SK-N-SH (cell line): ENCODE results near the gene DISP2. TPM values are rescaled to one million over a fixed set of nuclear protein-coding genes. Genes with fewer than 3 reads are reported as not detected.

ENCODE experiments used
- CTCF ChIA-PET: fragments of 300-600, 350-600 bp; formaldehyde crosslinking; extraction: SDS; loops from one replicate; lab custom pipeline; 2021; lab: Yijun Ruan, JAX
- POLR2A ChIA-PET: fragments of 350-600 bp; sonication (Branson Sonifier 250); formaldehyde crosslinking; extraction: SDS; loops from one replicate; lab custom pipeline; 2020; ENCODE audit warnings: antibody characterized with exemption, inconsistent platforms; lab: Yijun Ruan, JAX
- DNase-seq: peaks from one replicate; pipeline ENCODE4 v3.0.0; 2012
- H2AFZ ChIP-seq: fragments of 200-600 bp; sonication (generic); 2 replicates; pipeline ENCODE4 v1.8.1; 2016; ENCODE audit warnings: antibody characterized with exemption, mild to moderate bottlenecking, low read depth
- H3F3A ChIP-seq: fragments of 200-600 bp; sonication (generic); replicated peaks from 2 replicates; pipeline ENCODE3; 2016; ENCODE audit warnings: antibody characterized with exemption, mild to moderate bottlenecking; ENCODE audit not compliant: insufficient read depth
- H3K27ac ChIP-seq, 2 experiments: fragments of 200-500 bp in 1 of 2; fragments of 200-600 bp in 1 of 2; sonication (Bioruptor generic) in 1 of 2; sonication (generic), shearing (Covaris generic) in 1 of 2; 2 replicates each; pipeline versions ENCODE4 v1.5.1 to v1.6.1; 2014 to 2016; ENCODE audit warnings: low read depth in 2 of 2, inconsistent platforms in 1 of 2, low read length in 1 of 2, mild to moderate bottlenecking in 1 of 2, mixed read lengths in 1 of 2
- H3K27me3 ChIP-seq: fragments of 200-600 bp; sonication (generic), shearing (Covaris generic); 2 replicates; pipeline ENCODE4 v1.6.1; 2016; ENCODE audit warnings: mixed run types; ENCODE audit not compliant: insufficient read depth
- H3K36me3 ChIP-seq, 2 experiments: fragments of 200-500 bp in 1 of 2; fragments of 200-600 bp in 1 of 2; sonication (Bioruptor generic) in 1 of 2; sonication (generic) in 1 of 2; replicated peaks in 1 of 2; 2 replicates each; pipeline versions ENCODE3 to v1.5.1; 2014 to 2016; ENCODE audit warnings: low read length in 1 of 2, mild to moderate bottlenecking in 1 of 2; ENCODE audit not compliant: insufficient read depth in 2 of 2, control insufficient read depth in 1 of 2
- H3K4me1 ChIP-seq, 2 experiments: fragments of 200-500 bp in 1 of 2; fragments of 200-600 bp in 1 of 2; sonication (Bioruptor generic) in 1 of 2; sonication (generic), shearing (Covaris generic) in 1 of 2; 2 replicates each; pipeline versions ENCODE4 v1.5.1 to v1.6.1; 2014 to 2016; ENCODE audit warnings: low read depth in 1 of 2, low read length in 1 of 2, mixed run types in 1 of 2; ENCODE audit not compliant: insufficient read depth in 2 of 2, control insufficient read depth in 1 of 2
- H3K4me2 ChIP-seq: fragments of 200-600 bp; sonication (generic), shearing (Covaris generic); 2 replicates; pipeline ENCODE4 v1.6.1; 2017; ENCODE audit warnings: mixed run types
- H3K4me3 ChIP-seq, 2 experiments: fragments of 200-500 bp in 1 of 2; fragments of 200-600 bp in 1 of 2; sonication (Bioruptor generic) in 1 of 2; sonication (generic), shearing (Covaris generic) in 1 of 2; 2 replicates each; pipeline versions ENCODE4 v1.5.1 to v1.8.1; 2014 to 2016; ENCODE audit warnings: low read depth in 2 of 2, inconsistent platforms in 1 of 2, low read length in 1 of 2, mild to moderate bottlenecking in 1 of 2, mixed read lengths in 1 of 2, moderate library complexity in 1 of 2
- H3K79me2 ChIP-seq: fragments of 200-600 bp; sonication (generic); 2 replicates; pipeline ENCODE4 v1.8.1; 2017; ENCODE audit warnings: mild to moderate bottlenecking; ENCODE audit not compliant: insufficient read depth
- H3K9ac ChIP-seq: fragments of 200-600 bp; sonication (generic); 2 replicates; pipeline ENCODE4 v1.6.1; 2017; ENCODE audit warnings: mixed run types
- H3K9me2 ChIP-seq: fragments of 200-600 bp; sonication (generic); 2 replicates; pipeline ENCODE4 v1.6.1; 2017; ENCODE audit warnings: mixed run types
- H3K9me3 ChIP-seq: fragments of 200-600 bp; sonication (generic); 2 replicates; pipeline ENCODE4 v1.6.1; 2017; ENCODE audit warnings: mixed run types, mild to moderate bottlenecking, moderate library complexity
- H4K20me1 ChIP-seq: fragments of 200-600 bp; sonication (generic); 2 replicates; pipeline ENCODE4 v1.6.1; 2017; ENCODE audit warnings: mild to moderate bottlenecking, mixed run types; ENCODE audit not compliant: insufficient read depth
- CHD2 ChIP-seq: fragments of 150-350 bp; IDR thresholded peaks from 2 replicates; pipeline ENCODE4 v1.6.1; 2018; ENCODE audit warnings: low read length; ENCODE audit not compliant: partially characterized antibody
- MAX ChIP-seq: IDR thresholded peaks from 2 replicates; pipeline ENCODE4 v1.4.0; 2012; ENCODE audit warnings: low read depth
- MXI1 ChIP-seq: IDR thresholded peaks from 2 replicates; pipeline ENCODE4 v1.6.1; 2012; ENCODE audit warnings: mild to moderate bottlenecking, low read depth, low read length, improper control_type of control experiment
- NRF1 ChIP-seq: IDR thresholded peaks from 2 replicates; pipeline ENCODE4 v1.6.1; 2012; ENCODE audit warnings: low read depth, mild to moderate bottlenecking, low read length
- POLR2AphosphoS5 ChIP-seq: IDR thresholded peaks from 2 replicates; pipeline ENCODE4 v1.6.1; 2012; ENCODE audit warnings: low read depth, low read length
- REST ChIP-seq: IDR thresholded peaks from 2 replicates; pipeline ENCODE4 v1.6.1; 2012; ENCODE audit warnings: mild to moderate bottlenecking, low read depth, low read length, moderate library complexity
- RFX5 ChIP-seq: IDR thresholded peaks from 2 replicates; pipeline ENCODE4 v1.6.1; 2012; ENCODE audit warnings: mild to moderate bottlenecking, improper control_type of control experiment, low read length
- SIN3A ChIP-seq: IDR thresholded peaks from 2 replicates; pipeline ENCODE4 v1.6.1; 2012; ENCODE audit warnings: low read depth, mild to moderate bottlenecking, low read length, moderate library complexity, borderline replicate concordance
- USF1 ChIP-seq: IDR thresholded peaks from 2 replicates; pipeline ENCODE4 v1.4.0; 2012; ENCODE audit warnings: low read depth, borderline replicate concordance
- YY1 ChIP-seq: IDR thresholded peaks from 2 replicates; pipeline ENCODE4 v1.4.0; 2012; ENCODE audit warnings: low read depth, mild to moderate bottlenecking
- ZBTB33 ChIP-seq: IDR thresholded peaks from 2 replicates; pipeline ENCODE4 v1.4.0; 2012; ENCODE audit warnings: low read depth, borderline replicate concordance
- WGBS: methylation state at CpG from one replicate; pipeline ENCODE4 v1.1.6; 2017; ENCODE audit warnings: low lambda C conversion rate; 5-methylcytosine and 5-hydroxymethylcytosine counted together
- polyA plus RNA-seq, 3 experiments: library from polyadenylated mRNA; depleted of rRNA; stranded (reverse); fragments of >200 nt; gene quantifications; 2 replicates each; pipeline ENCODE4 v1.2.3, GENCODE V29; 2012

DISP2 gene
- polyA plus RNA-seq (2012; rRNA removed) = 0.08 and 0.12 TPM in 2 replicates
- polyA plus RNA-seq (2012; cell fraction: cytosol; rRNA removed) = 0.09 and 0.26 TPM in 2 replicates
- polyA plus RNA-seq (2012; cell fraction: nucleus; rRNA removed) = 0.14 and 0.33 TPM in 2 replicates

- ChIA-PET CTCF (interaction anchor here (1.1 to 70.6 kb wide), 7 partner anchors 10 to 149 kb away, joined by 3 to 2194 read pairs (median 5); partner anchors contain the start of genes ANKRD63, CCDC9B, INAFM2 and PLCB2), POLR2A (interaction anchor here (1.0 to 1.4 kb wide), 3 partner anchors 9 to 17 kb away, joined by 3 to 5 read pairs (median 3); partner anchors contain the start of gene CCDC9B)
- Histone ChIP-seq H3K9me2 (no peaks in the 10 kb centered on the region), H3K4me3 (peak within 1 kb of the TSS; percentile 59), H3K36me3 (no peaks in the 10 kb centered on the region), H2AFZ (peak within 1 kb of the TSS; percentile 95), H3F3A (peaks cover 6% of the 10 kb centered on the region), H3K9me3 (no peaks in the 10 kb centered on the region), H3K4me1 (peaks cover 0 to 36% of the 10 kb centered on the region in 2 experiments; a peak in 2 of 4 replicates), H3K27me3 (0 out of 2 replicates have a peak, but pooled peaks cover 11% of the 10 kb centered on the region), H3K9ac (no peak within 1 kb of the TSS), H3K4me2 (peak within 1 kb of the TSS; percentile 92), H4K20me1 (no peaks in the 10 kb centered on the region), H3K79me2 (no peaks in the 10 kb centered on the region), H3K27ac (peak within 1 kb of the TSS in 1 of 2 experiments; percentile 92; a peak in 2 of 4 replicates)
- 28% methylated on average over 12 of the region's 82 CpGs for WGBS
- TF ChIP-seq MXI1 (peak; percentile 58), RFX5 (peak; percentile 57; the same call in 1 of the 2 replicates), NRF1 (peak; percentile 85), CHD2 (peak; percentile 28), MAX (peak; percentile 34; the same call in 1 of the 2 replicates), SIN3A (peak; percentile 72; the same call in 1 of the 2 replicates), REST (peak; percentile 97), USF1 (no peak), ZBTB33 (no peak), POLR2AphosphoS5 (0 out of 2 replicates have a peak, but pooled peaks have one; percentile 31), YY1 (no peak)
- DNase-seq = peak; percentile 100
These were observed at the start of gene DISP2 for GRCh38 chr15:40357723-40358470. Gene DISP2 (plus strand): TSS chr15:40358219. CDS start chr15:40358322, 103 bp downstream.
